ENCODE data around the gene PDE6A.
A peak's percentile ranks its signal among the peaks of the same experiment; 100 is the strongest.

Gene PDE6A

GRCh38 chr5:149808264-149808982, 136.2 kb downstream of the PDE6A start:
- peak; percentile 44 for DNase-seq

Measured in right hindlimb (tissue), 1 donor.